T-cell (primary cell): Measurements from ENCODE around the gene ZNF571. TPM values are rescaled to one million over a fixed set of nuclear protein-coding genes. Genes with fewer than 3 reads are reported as not detected.

Experiments used
- ATAC-seq, 4 experiments: fragments of 200-7000 bp in 3 of 4; fragments of 150-1000 bp in 1 of 4; cut with Tn5 transposase; replicated peaks in 1 of 4; 1 replicate in 3 of 4; 2 replicates in 1 of 4; pipeline ENCODE4 v1.10.0; 2021; ENCODE audit warnings: moderate library complexity in 3 of 4, mild to moderate bottlenecking in 2 of 4, moderate number of reproducible peaks in 1 of 4
- CTCF ChIA-PET, 2 donors: fragments of 300-600 bp; sonication (Branson Sonifier 250); formaldehyde crosslinking; loops; one replicate each; lab custom pipeline; 2022; ENCODE audit warnings: antibody characterized with exemption in 2 of 2; lab: Charles Lee
- POLR2A ChIA-PET, 2 donors: fragments of 300-600 bp; sonication (Branson Sonifier 250); formaldehyde crosslinking; loops; one replicate each; lab custom pipeline; 2022; ENCODE audit warnings: antibody characterized with exemption in 2 of 2; lab: Charles Lee
- DNase-seq, 35 experiments: peaks; one replicate each; pipeline versions ENCODE4 v3.0.0 to v3.0.0-alpha.2; 2013 to 2023
- H3K27ac ChIP-seq: one replicate; pipeline ENCODE4 v1.5.1; 2013; ENCODE audit warnings: low read length
- H3K27me3 ChIP-seq, 2 experiments: replicated peaks in 1 of 2; 1 replicate in 1 of 2; 2 replicates in 1 of 2; pipeline versions ENCODE4 v1.6.1 to v1.7.0; 2013; ENCODE audit warnings: low read length in 1 of 2, mixed read lengths in 1 of 2; ENCODE audit not compliant: control insufficient read depth in 2 of 2, insufficient read depth in 2 of 2; ENCODE audit errors: extremely low read depth in 1 of 2
- H3K36me3 ChIP-seq, 2 donors: 1 replicate in 1 of 2; 2 replicates in 1 of 2; pipeline versions ENCODE4 v1.6.1 to v1.7.0; 2013; ENCODE audit warnings: low read length in 1 of 2; ENCODE audit not compliant: control insufficient read depth in 2 of 2, insufficient read depth in 1 of 2; ENCODE audit errors: extremely low read depth in 1 of 2
- H3K4me1 ChIP-seq, 2 experiments: 1 replicate in 1 of 2; 2 replicates in 1 of 2; pipeline versions ENCODE4 v1.6.1 to v1.7.0; 2013; ENCODE audit warnings: low read length in 2 of 2, mixed read lengths in 1 of 2; ENCODE audit not compliant: insufficient read depth in 2 of 2, control insufficient read depth in 1 of 2; ENCODE audit errors: extremely low read depth in 1 of 2
- H3K4me3 ChIP-seq, 2 donors: 1 replicate in 1 of 2; 2 replicates in 1 of 2; pipeline versions ENCODE4 v1.5.1 to v1.7.0; 2013; ENCODE audit warnings: mild to moderate bottlenecking in 2 of 2, low read length in 1 of 2, moderate library complexity in 1 of 2; ENCODE audit not compliant: control insufficient read depth in 1 of 2; ENCODE audit errors: extremely low read depth in 1 of 2
- H3K9me3 ChIP-seq: 2 replicates; pipeline ENCODE4 v1.7.0; 2013
- H3K27ac Mint-ChIP-seq, 2 donors: one replicate each; pipeline ENCODE4 v1.8.0; 2020 to 2021; ENCODE audit warnings: mild to moderate bottlenecking in 2 of 2, mixed read lengths in 2 of 2
- H3K27me3 Mint-ChIP-seq, 2 donors: one replicate each; pipeline ENCODE4 v1.8.0; 2021 to 2022; ENCODE audit warnings: mixed read lengths in 2 of 2
- H3K36me3 Mint-ChIP-seq: one replicate; pipeline ENCODE4 v1.8.0; 2021; ENCODE audit warnings: mixed read lengths
- H3K4me1 Mint-ChIP-seq, 3 donors: one replicate each; pipeline ENCODE4 v1.8.0; 2020 to 2022; ENCODE audit warnings: mixed read lengths in 3 of 3, mild to moderate bottlenecking in 1 of 3
- H3K4me3 Mint-ChIP-seq, 3 donors: one replicate each; pipeline ENCODE4 v1.8.0; 2020 to 2022; ENCODE audit warnings: mild to moderate bottlenecking in 3 of 3, mixed read lengths in 3 of 3, moderate library complexity in 3 of 3
- H3K9me3 Mint-ChIP-seq, 3 donors: one replicate each; pipeline ENCODE4 v1.8.0; 2020 to 2022; ENCODE audit warnings: mixed read lengths in 3 of 3
- WGBS: methylation state at CpG from one replicate; pipeline ENCODE4 v1.1.5; 2013; ENCODE audit warnings: missing lambda C conversion rate; ENCODE audit not compliant: insufficient coverage; 5-methylcytosine and 5-hydroxymethylcytosine counted together
- total RNA-seq, 35 experiments: library from RNA in 6 of 35; stranded (reverse) in 6 of 35; fragments of 120-200 nt in 1 of 35; gene quantifications; one replicate each; pipeline versions ENCODE4 v1.2.1 to v1.2.4 and lab custom pipeline; 2013 to 2026

Gene ZNF571
- total RNA-seq: 10 to 100 TPM in 3 of 5 donors, 1 to 10 TPM in 2; 6.4 to 16.4 (median 10.1) TPM
- total RNA-seq (2013): 11.5 TPM
- 4.7 to 59.7 (median 18.1) reads per million in 29 experiments for total RNA-seq (lab: John Stamatoyannopoulos, UW)

DNA sequence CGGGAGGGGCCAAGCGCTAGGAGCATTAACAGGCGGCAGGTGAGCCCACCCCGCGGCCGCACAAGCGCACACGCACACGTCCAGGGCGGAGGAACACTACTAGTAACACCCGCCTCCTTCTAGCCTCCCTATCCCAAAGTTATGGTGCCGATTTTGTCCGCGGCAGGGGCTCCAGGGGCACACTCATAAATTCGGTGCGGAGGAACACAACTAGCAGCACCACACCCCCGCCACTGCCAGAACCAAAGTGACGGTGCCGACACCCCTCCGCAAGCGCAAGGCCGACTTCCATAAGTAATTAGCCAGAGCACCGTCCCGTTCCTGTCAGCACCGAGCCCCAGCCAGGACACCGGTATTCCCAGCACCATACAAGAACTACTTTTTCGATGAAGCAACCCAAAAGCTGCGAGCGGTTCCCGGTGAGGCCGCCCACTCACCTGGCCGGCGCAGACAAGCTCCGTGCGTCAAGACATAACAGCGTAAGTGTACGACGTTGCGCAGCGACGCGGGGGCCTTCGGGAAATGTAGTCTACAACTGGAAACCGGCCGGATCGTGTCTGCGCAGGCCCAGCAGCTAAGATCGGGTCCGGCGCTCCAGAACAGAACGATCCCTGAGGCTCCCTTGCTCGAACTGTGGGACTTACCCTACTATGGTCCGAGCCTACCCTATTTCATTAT lies at the start of gene ZNF571, which contains the start of gene ZNF540:
TSS of gene ZNF571 (minus strand) at position 489 of the 678 bp plus-strand sequence. CDS start 8,116 bp downstream, outside the sequence.
TSS of gene ZNF540 (plus strand) at position 573 of the 678 bp plus-strand sequence. CDS start 3,572 bp downstream, outside the sequence.
- H3K36me3 Mint-ChIP-seq: peaks cover 50% of the 10 kb centered on the region
- no peaks in the 10 kb centered on the region for H3K27me3 Mint-ChIP-seq
- H3K9me3 Mint-ChIP-seq: peaks cover 10 to 24% (median 14%) of the 10 kb centered on the region in 3 donors
- no peaks in the 10 kb centered on the region for H3K9me3 ChIP-seq
- H3K27me3 ChIP-seq: no peaks in the 10 kb centered on the region
- H3K4me3 ChIP-seq: peak within 1 kb of the TSS; percentile 82 to 90
- H3K27ac Mint-ChIP-seq: peak within 1 kb of the TSS; percentile 94 to 99
- ChIA-PET CTCF (interaction anchor here in 1 of 2 donors (0.5 to 1.3 kb wide), 6 partner anchors 88 to 744 kb away, joined by 3 to 9 read pairs (median 4); partner anchors contain the start of genes ZNF569, ZNF573 and ZNF793), POLR2A (interaction anchor here (0.6 to 1.8 kb wide), 12 partner anchors 21 to 744 kb away, joined by 3 to 9 read pairs (median 4); partner anchors contain the start of genes ZNF345 (in 1 of the 2), ZNF527 (in 1 of the 2), ZNF569 (in 1 of the 2) and ZNF570 (in 1 of the 2))
- peaks cover 0 to 16% of the 10 kb centered on the region in 2 donors for H3K36me3 ChIP-seq
- peak within 1 kb of the TSS; percentile 99 for H3K27ac ChIP-seq
- peaks cover 6 to 16% of the 10 kb centered on the region in 2 experiments for H3K4me1 ChIP-seq
- DNase-seq (peak; percentile 79 to 95 (median 92)), ATAC-seq (peak; percentile 95 to 99 (median 98))
- H3K4me3 Mint-ChIP-seq: peak within 1 kb of the TSS; percentile 91 to 99 (median 98)
- peaks cover 37 to 45% (median 41%) of the 10 kb centered on the region in 3 donors for H3K4me1 Mint-ChIP-seq
- under 1% methylated on average over 48 of the region's 53 CpGs for WGBS

- no peak for DNase-seq
- ChIA-PET CTCF (interaction anchor here in 1 of 2 donors (0.7 kb wide), 1 partner anchor 717 kb away, joined by 7 read pairs; no protein-coding TSS in a partner anchor), POLR2A (no interaction called here)
- Mint-ChIP-seq H3K27ac (no peak overlapping the region), H3K27me3 (no peaks in the 10 kb centered on the region), H3K4me3 (no peak overlapping the region), H3K4me1 (no peaks in the 10 kb centered on the region), H3K36me3 (peaks cover 53% of the 10 kb centered on the region), H3K9me3 (peaks cover 22 to 47% (median 45%) of the 10 kb centered on the region in 3 donors)
- Histone ChIP-seq H3K9me3 (peaks cover 32% of the 10 kb centered on the region), H3K27me3 (no peaks in the 10 kb centered on the region), H3K4me1 (no peaks in the 10 kb centered on the region), H3K36me3 (peaks cover 10% of the 10 kb centered on the region in 2 donors), H3K27ac (no peak overlapping the region), H3K4me3 (peak overlapping the region in 1 of 2 donors; percentile 23)
- no CpG with 5 or more reads among the region's 11 CpGs for WGBS
- ATAC-seq: no peak
These were observed 40.8 kb upstream of the ZNF571 start for GRCh38 chr19:37635076-37636056.

GRCh38 chr19:37594982-37595382 lies 390 bp upstream of the ZNF571 start:
- H3K36me3 ChIP-seq: peaks cover 0 to 22% of the 10 kb centered on the region in 2 donors

GRCh38 chr19:37593996-37594303 lies 642 bp downstream of the ZNF571 start:
- 0% methylated on average over 6 of the region's 9 CpGs for WGBS
- no peaks in the 10 kb centered on the region for H3K27me3 Mint-ChIP-seq
- H3K9me3 ChIP-seq: no peaks in the 10 kb centered on the region
- H3K36me3 Mint-ChIP-seq: peaks cover 49% of the 10 kb centered on the region
- H3K4me3 ChIP-seq: peak overlapping the region; percentile 82 to 90
- DNase-seq: peak in 4 of 35 experiments; percentile 35 to 61 (median 52)
- no peaks in the 10 kb centered on the region for H3K27me3 ChIP-seq
- POLR2A ChIA-PET: interaction anchor here in 1 of 2 donors (1.0 to 1.8 kb wide), 4 partner anchors 87 to 223 kb away, joined by 4 to 9 read pairs (median 6); partner anchors contain the start of genes ZNF527, ZNF570 and ZNF793
- H3K36me3 ChIP-seq: peaks cover 0 to 14% of the 10 kb centered on the region in 2 donors
- H3K9me3 Mint-ChIP-seq: peaks cover 10 to 23% (median 18%) of the 10 kb centered on the region in 3 donors
- H3K4me3 Mint-ChIP-seq: peak overlapping the region; percentile 91 to 99 (median 98)
- CTCF ChIA-PET: interaction anchor here in 1 of 2 donors (0.5 to 1.3 kb wide), 3 partner anchors 127 to 380 kb away, joined by 3 to 5 read pairs (median 4); partner anchors contain the start of genes ZNF569 and ZNF573
- ATAC-seq: peak in 1 of 4 experiments; percentile 50
- H3K4me1 ChIP-seq: peaks cover 6 to 16% of the 10 kb centered on the region in 2 experiments
- peak overlapping the region; percentile 94 to 99 for H3K27ac Mint-ChIP-seq
- peaks cover 37 to 45% (median 41%) of the 10 kb centered on the region in 3 donors for H3K4me1 Mint-ChIP-seq
- H3K27ac ChIP-seq: peak overlapping the region; percentile 99

More at GRCh38 chr19:37594982-37595382, 390 bp upstream of the ZNF571 start:
- Mint-ChIP-seq H3K9me3 (peaks cover 10 to 24% (median 13%) of the 10 kb centered on the region in 3 donors), H3K27ac (peak overlapping the region; percentile 94 to 99), H3K4me1 (peaks cover 37 to 45% (median 41%) of the 10 kb centered on the region in 3 donors), H3K4me3 (peak overlapping the region; percentile 91 to 99 (median 98)), H3K27me3 (no peaks in the 10 kb centered on the region), H3K36me3 (peaks cover 54% of the 10 kb centered on the region)
- H3K4me1 ChIP-seq: peaks cover 6 to 16% of the 10 kb centered on the region in 2 experiments
- peak overlapping the region; percentile 82 to 90 for H3K4me3 ChIP-seq
- CTCF ChIA-PET: interaction anchor here in 1 of 2 donors (0.8 to 1.3 kb wide), 5 partner anchors 88 to 745 kb away, joined by 3 to 9 read pairs (median 3); partner anchors contain the start of genes ZNF569, ZNF573 and ZNF793
- POLR2A ChIA-PET: interaction anchor here (0.6 to 1.8 kb wide), 13 partner anchors 12 to 744 kb away, joined by 3 to 9 read pairs (median 4); partner anchors contain the start of genes ZNF345 (in 1 of the 2), ZNF527 (in 1 of the 2), ZNF569 (in 1 of the 2) and ZNF570 (in 1 of the 2)
- peak overlapping the region; percentile 99 for H3K27ac ChIP-seq
- H3K9me3 ChIP-seq: no peaks in the 10 kb centered on the region
- H3K27me3 ChIP-seq: no peaks in the 10 kb centered on the region
- ATAC-seq (peak; percentile 43 to 50 (median 47)), DNase-seq (peak in 33 of 35 experiments; percentile 42 to 75 (median 60))
- WGBS: 2% methylated on average over 19 of the region's 20 CpGs

DNA sequence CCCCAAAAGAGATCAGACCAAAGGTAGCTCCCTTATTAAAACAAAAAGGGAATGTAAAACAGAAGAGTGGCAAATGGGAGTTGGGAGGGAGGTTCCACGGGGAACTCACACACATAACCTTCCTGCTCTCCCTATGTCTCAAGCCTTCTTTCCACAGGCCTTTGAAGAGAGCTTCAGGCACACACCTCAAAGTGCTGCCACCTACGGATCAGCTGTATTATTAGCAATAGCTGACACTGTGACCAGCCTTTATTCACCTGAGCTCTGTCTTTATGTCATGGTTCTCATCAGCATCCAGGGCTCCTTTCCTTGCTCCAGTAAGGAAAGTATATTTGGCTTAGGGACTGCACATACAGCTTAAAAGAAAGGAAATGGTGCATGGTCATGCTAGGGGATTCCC lies 11.3 kb downstream of the ZNF571 start:
- H3K9me3 Mint-ChIP-seq: peaks cover 25 to 57% (median 44%) of the 10 kb centered on the region in 3 donors
- peaks cover 35% of the 10 kb centered on the region for H3K36me3 Mint-ChIP-seq
- Histone ChIP-seq H3K27me3 (no peaks in the 10 kb centered on the region), H3K4me3 (no peak overlapping the region), H3K4me1 (no peaks in the 10 kb centered on the region), H3K36me3 (peaks cover 15 to 59% of the 10 kb centered on the region in 2 donors), H3K27ac (no peak overlapping the region), H3K9me3 (peaks cover 31% of the 10 kb centered on the region)
- peaks cover 0 to 5% (median 0%) of the 10 kb centered on the region in 3 donors for H3K4me1 Mint-ChIP-seq
- WGBS: no CpG with 5 or more reads among the region's 2 CpGs
- no peak overlapping the region for H3K4me3 Mint-ChIP-seq
- no peaks in the 10 kb centered on the region for H3K27me3 Mint-ChIP-seq
- ATAC-seq: no peak
- CTCF ChIA-PET: interaction anchor here in 1 of 2 donors (0.6 kb wide), 1 partner anchor 736 kb away, joined by 4 read pairs; no protein-coding TSS in a partner anchor
- no peak for DNase-seq
- POLR2A ChIA-PET: interaction anchor here in 1 of 2 donors (0.7 kb wide), 1 partner anchor 12 kb away, joined by 3 read pairs; no protein-coding TSS in a partner anchor
- H3K27ac Mint-ChIP-seq: no peak overlapping the region
